SK-N-MC (cell line): ENCODE measurements around the gene UCK1.

Source experiments
- EZH2 ChIP-seq: fragments of 200-600 bp; sonication (generic); IDR thresholded peaks from one replicate; pipeline ENCODE4 v1.6.1; 2017; ENCODE audit warnings: antibody characterized with exemption
- FOXP2 ChIP-seq: optimal IDR thresholded peaks from 2 replicates; pipeline ENCODE3; 2011; ENCODE audit warnings: mild to moderate bottlenecking, moderate library complexity; ENCODE audit not compliant: insufficient read depth; ENCODE audit errors: extremely low read length, control extremely low read depth
- POLR2AphosphoS5 ChIP-seq: IDR thresholded peaks from 2 replicates; pipeline ENCODE4 v1.6.1; 2012; ENCODE audit warnings: mild to moderate bottlenecking, low read depth, low read length, borderline replicate concordance

GRCh38 chr9:131554843-131555351 lies 23.8 kb upstream of the UCK1 start:
- no peak for TF ChIP-seq POLR2AphosphoS5
- no peak for TF ChIP-seq EZH2
- TF ChIP-seq FOXP2, result no peak
